ENCODE results near the gene SLC4A2.

Gene SLC4A2

DNA sequence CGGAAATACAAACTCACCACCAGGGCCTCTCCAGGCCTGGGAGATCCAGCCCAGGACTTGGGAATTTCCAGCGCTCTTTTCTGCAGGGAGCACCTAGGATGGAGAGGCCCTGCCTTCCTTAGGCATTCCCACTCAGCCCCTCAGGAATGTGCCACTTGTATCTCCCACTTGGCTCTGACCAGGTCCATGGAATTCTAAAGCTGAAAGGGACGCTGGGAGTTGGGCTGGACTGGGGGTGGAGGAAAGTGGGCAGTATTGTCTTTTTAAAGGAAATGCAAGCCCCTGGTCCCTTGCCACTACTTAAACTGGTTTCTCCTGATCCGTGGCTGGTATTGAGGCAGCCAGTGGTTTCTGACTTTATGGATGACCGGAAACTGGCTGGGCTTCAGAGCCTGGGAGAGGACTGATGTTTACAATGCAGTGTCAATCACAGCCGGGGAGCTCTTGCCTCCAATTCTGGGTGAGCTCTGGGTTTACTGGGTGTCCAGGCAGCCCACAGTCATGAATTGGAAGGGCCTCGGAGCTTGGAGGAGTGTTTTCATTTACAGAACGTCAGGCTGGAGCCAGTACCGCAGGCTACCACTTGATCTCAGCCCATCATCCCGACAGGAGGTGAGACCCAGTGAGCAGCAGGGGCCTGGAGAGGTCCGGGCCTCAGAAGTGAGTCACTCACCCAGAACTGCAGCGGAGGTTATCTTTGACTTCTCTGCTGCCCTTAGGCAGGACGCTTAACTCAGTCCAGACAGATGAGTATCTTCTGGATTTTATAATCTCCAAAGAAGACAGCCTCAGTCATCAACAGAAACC, 54.2 kb downstream of the SLC4A2 start:
- Histone ChIP-seq H3K9me2 (replicated peaks; ENCODE audit: insufficient read depth, low read length) (no peaks in the 10 kb centered on the region), H3F3A (ENCODE audit: insufficient read depth, low read length) (no peaks in the 10 kb centered on the region), H3K4me2 (ENCODE audit: low read depth, low read length) (no peak overlapping the region), H3K27me3 (replicated peaks; ENCODE audit: insufficient read depth, low read length) (no peaks in the 10 kb centered on the region), H3K9me3 (replicated peaks; ENCODE audit: insufficient read depth, low read length) (no peaks in the 10 kb centered on the region), H3K36me3 (replicated peaks; ENCODE audit: insufficient read depth, low read length) (no peaks in the 10 kb centered on the region), H3K4me1 (ENCODE audit: low read length) (no peaks in the 10 kb centered on the region), H3K4me3 (ENCODE audit: low read length) (no peak overlapping the region), H3K9ac (ENCODE audit: low read length) (no peak overlapping the region), H2AFZ (ENCODE audit: low read length) (no peak overlapping the region), H3K27ac (ENCODE audit: low read length) (no peak overlapping the region), H3K79me2 (ENCODE audit: low read length) (peaks cover 35% of the 10 kb centered on the region), H4K20me1 (ENCODE audit: insufficient read depth, low read length) (peaks cover 4% of the 10 kb centered on the region; the same call in 1 of the 2 replicates)
- no peak for DNase-seq
- no peak for TF ChIP-seq EZH2phosphoT487 (IDR thresholded peaks at IDR 0.05; ENCODE audit: low read length)
- TF ChIP-seq EZH2 (optimal IDR thresholded peaks at IDR 0.05; ENCODE audit: low read depth, low read length): no peak
- TF ChIP-seq CTCF (IDR thresholded peaks at IDR 0.05; ENCODE audit: low read length): no peak

- Histone ChIP-seq H3K9ac (ENCODE audit: low read length) (no peak overlapping the region), H3K79me2 (ENCODE audit: low read length) (peaks cover 35% of the 10 kb centered on the region), H3K27ac (ENCODE audit: low read length) (no peak overlapping the region), H4K20me1 (ENCODE audit: insufficient read depth, low read length) (peaks cover 4% of the 10 kb centered on the region; the same call in 1 of the 2 replicates), H3K9me2 (replicated peaks; ENCODE audit: insufficient read depth, low read length) (no peaks in the 10 kb centered on the region), H3K4me1 (ENCODE audit: low read length) (no peaks in the 10 kb centered on the region), H3F3A (ENCODE audit: insufficient read depth, low read length) (no peaks in the 10 kb centered on the region), H3K9me3 (replicated peaks; ENCODE audit: insufficient read depth, low read length) (no peaks in the 10 kb centered on the region), H3K4me3 (ENCODE audit: low read length) (no peak overlapping the region), H2AFZ (ENCODE audit: low read length) (no peak overlapping the region), H3K4me2 (ENCODE audit: low read depth, low read length) (no peak overlapping the region), H3K27me3 (replicated peaks; ENCODE audit: insufficient read depth, low read length) (no peaks in the 10 kb centered on the region), H3K36me3 (replicated peaks; ENCODE audit: insufficient read depth, low read length) (no peaks in the 10 kb centered on the region)
- TF ChIP-seq EZH2phosphoT487 (IDR thresholded peaks at IDR 0.05; ENCODE audit: low read length) (no peak), CTCF (IDR thresholded peaks at IDR 0.05; ENCODE audit: low read length) (no peak), EZH2 (optimal IDR thresholded peaks at IDR 0.05; ENCODE audit: low read depth, low read length) (no peak)
- DNase-seq: no peak
Measured at GRCh38 chr7:151114151-151115090, 55.0 kb downstream of the SLC4A2 start.

DNA sequence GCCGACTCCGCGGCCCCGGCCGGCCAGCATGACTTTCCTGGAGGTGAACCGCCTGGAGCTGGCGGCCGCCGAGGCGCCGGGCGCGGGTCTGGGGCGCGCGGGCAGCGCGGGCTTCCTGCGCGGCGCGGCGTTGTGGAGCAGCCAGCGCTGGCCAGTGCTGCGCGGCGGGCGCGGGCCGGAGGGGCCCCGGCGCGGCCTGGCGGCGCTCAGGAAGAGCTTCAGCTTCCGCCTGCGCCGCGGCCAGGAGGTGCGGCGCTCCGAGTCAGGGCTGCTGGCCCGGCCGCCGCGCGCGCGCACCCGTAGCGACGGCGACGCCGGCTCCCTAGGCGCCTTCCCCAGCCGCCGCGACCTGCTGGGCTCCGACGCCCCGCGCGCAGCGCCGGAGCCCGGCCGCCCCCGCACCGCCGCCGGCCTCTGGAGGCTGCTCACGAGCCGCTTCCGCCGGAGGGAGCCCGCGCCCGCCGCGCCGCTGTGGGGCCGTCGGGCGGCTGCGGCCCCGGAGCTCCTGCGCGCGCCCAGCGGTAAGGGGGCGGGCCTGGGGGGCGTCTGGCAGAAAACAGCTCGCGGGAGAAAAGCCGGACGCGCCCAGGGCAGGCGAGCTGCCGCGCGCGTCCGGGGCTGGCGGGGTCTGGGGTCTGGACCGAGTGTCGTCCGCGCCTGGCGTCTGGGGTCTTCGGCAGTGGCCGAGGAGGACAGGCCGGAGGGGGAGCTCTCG, 55.9 kb downstream of the SLC4A2 start:
- Histone ChIP-seq H3K9ac (ENCODE audit: low read length) (no peak overlapping the region), H3F3A (ENCODE audit: insufficient read depth, low read length) (no peaks in the 10 kb centered on the region), H3K27ac (ENCODE audit: low read length) (no peak overlapping the region), H2AFZ (ENCODE audit: low read length) (no peak overlapping the region), H3K36me3 (replicated peaks; ENCODE audit: insufficient read depth, low read length) (no peaks in the 10 kb centered on the region), H3K79me2 (ENCODE audit: low read length) (peaks cover 35% of the 10 kb centered on the region), H3K9me2 (replicated peaks; ENCODE audit: insufficient read depth, low read length) (no peaks in the 10 kb centered on the region), H3K4me1 (ENCODE audit: low read length) (no peaks in the 10 kb centered on the region), H3K27me3 (replicated peaks; ENCODE audit: insufficient read depth, low read length) (no peaks in the 10 kb centered on the region), H3K4me2 (ENCODE audit: low read depth, low read length) (no peak overlapping the region), H3K4me3 (ENCODE audit: low read length) (no peak overlapping the region), H3K9me3 (replicated peaks; ENCODE audit: insufficient read depth, low read length) (no peaks in the 10 kb centered on the region), H4K20me1 (ENCODE audit: insufficient read depth, low read length) (peaks cover under 1% of the 10 kb centered on the region; the same call in 1 of the 2 replicates)
- no peak for DNase-seq
- TF ChIP-seq EZH2phosphoT487 (IDR thresholded peaks at IDR 0.05; ENCODE audit: low read length): no peak
- TF ChIP-seq CTCF (IDR thresholded peaks at IDR 0.05; ENCODE audit: low read length): no peak

Data from MM.1S (cell line).